Neural progenitor cell (in vitro differentiated cells): ENCODE results near the gene SPG11.

ENCODE experiments used
- EZH2 ChIP-seq: fragments of 200-600 bp; sonication (generic); IDR thresholded peaks from 2 replicates; pipeline ENCODE4 v1.6.1; 2017; ENCODE audit warnings: antibody characterized with exemption, mild to moderate bottlenecking, moderate library complexity
- EZH2phosphoT487 ChIP-seq: fragments of 200-600 bp; sonication (generic); IDR thresholded peaks from 2 replicates; pipeline ENCODE4 v1.6.1; 2017; ENCODE audit warnings: antibody characterized with exemption
- TF ChIP-seq, protein P1 (sequence below): fragments of 200-600 bp; sonication (generic); IDR thresholded peaks from 2 replicates; pipeline ENCODE4 v1.5.1; 2017; ENCODE audit warnings: antibody characterized with exemption, mild to moderate bottlenecking

DNA sequence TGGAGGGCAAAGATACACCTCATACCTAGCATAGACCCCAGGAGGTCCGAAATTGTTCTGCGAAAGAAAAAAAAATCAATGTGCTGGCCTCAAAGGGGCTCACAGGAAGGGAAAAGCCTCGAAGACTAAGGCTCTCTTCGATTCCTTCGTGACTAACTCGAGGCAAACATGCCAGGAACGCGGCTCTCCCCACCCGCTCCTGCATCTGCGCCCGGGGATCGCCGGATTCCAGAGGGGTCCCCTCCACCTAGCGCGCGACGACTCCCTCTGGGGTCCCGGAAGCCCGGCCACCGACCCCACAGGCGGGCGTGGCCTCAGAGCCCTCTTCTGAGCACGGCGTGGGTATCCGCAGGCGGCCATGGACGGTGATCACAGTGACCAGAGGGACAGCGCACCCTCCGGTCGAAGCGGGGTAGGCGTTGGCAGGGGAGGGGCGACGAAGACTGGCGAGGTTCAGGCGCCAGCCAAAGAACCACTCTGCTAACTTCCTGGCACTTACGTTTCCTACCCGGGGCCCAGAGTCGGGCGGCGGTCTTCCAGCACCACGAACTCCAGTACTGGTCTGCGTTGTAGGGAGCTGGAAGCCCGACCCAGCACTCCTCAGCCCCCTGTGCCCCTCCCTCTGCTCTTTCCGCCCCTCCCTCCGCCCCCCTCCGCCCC lies 127.0 kb downstream of the SPG11 start:
- TF ChIP-seq, protein P1, sequence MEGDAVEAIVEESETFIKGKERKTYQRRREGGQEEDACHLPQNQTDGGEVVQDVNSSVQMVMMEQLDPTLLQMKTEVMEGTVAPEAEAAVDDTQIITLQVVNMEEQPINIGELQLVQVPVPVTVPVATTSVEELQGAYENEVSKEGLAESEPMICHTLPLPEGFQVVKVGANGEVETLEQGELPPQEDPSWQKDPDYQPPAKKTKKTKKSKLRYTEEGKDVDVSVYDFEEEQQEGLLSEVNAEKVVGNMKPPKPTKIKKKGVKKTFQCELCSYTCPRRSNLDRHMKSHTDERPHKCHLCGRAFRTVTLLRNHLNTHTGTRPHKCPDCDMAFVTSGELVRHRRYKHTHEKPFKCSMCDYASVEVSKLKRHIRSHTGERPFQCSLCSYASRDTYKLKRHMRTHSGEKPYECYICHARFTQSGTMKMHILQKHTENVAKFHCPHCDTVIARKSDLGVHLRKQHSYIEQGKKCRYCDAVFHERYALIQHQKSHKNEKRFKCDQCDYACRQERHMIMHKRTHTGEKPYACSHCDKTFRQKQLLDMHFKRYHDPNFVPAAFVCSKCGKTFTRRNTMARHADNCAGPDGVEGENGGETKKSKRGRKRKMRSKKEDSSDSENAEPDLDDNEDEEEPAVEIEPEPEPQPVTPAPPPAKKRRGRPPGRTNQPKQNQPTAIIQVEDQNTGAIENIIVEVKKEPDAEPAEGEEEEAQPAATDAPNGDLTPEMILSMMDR = peak; percentile 55
- TF ChIP-seq EZH2phosphoT487 (no peak), EZH2 (no peak)
